Neural cell (in vitro differentiated cells): Measurements from ENCODE around the gene IGF2BP3. TPM values are rescaled to one million over a fixed set of nuclear protein-coding genes. Genes with fewer than 3 reads are reported as not detected.

Experiments used
- H2AFZ ChIP-seq: fragments of 200-600, 300-800 bp; sonication (generic), shearing (Covaris generic); 2 replicates; pipeline ENCODE4 v1.6.0; 2014; ENCODE audit warnings: low read depth, mild to moderate bottlenecking, antibody characterized with exemption, low read length, moderate library complexity
- H3F3A ChIP-seq: fragments of 200-600 bp; shearing (Covaris generic); 2 replicates; pipeline ENCODE4 v1.6.1; 2016; ENCODE audit warnings: mild to moderate bottlenecking, moderate library complexity, mixed read lengths, antibody characterized with exemption, low read length; ENCODE audit not compliant: insufficient read depth, poor library complexity, severe bottlenecking
- H3K27ac ChIP-seq: fragments of 200-600, 300-800 bp; sonication (generic), shearing (Covaris generic); 2 replicates; pipeline ENCODE4 v1.5.1; 2014; ENCODE audit warnings: mild to moderate bottlenecking, low read length, moderate library complexity
- H3K27me3 ChIP-seq: fragments of 300-800, 200-600 bp; sonication (generic), shearing (Covaris generic); 2 replicates; pipeline ENCODE4 v1.6.0; 2014; ENCODE audit warnings: mild to moderate bottlenecking, low read depth, low read length, moderate library complexity; ENCODE audit not compliant: insufficient read depth
- H3K36me3 ChIP-seq: fragments of 300-800, 200-600 bp; sonication (generic), shearing (Covaris generic); 2 replicates; pipeline ENCODE4 v1.5.1; 2014; ENCODE audit warnings: mild to moderate bottlenecking, antibody characterized with exemption, low read length, moderate library complexity; ENCODE audit not compliant: insufficient read depth
- H3K4me2 ChIP-seq: fragments of 300-800, 200-600 bp; sonication (generic), shearing (Covaris generic); 2 replicates; pipeline ENCODE4 v1.6.0; 2014; ENCODE audit warnings: mild to moderate bottlenecking, low read length
- H3K4me3 ChIP-seq: fragments of 300-800, 200-600 bp; sonication (generic), shearing (Covaris generic); 2 replicates; pipeline ENCODE4 v1.5.1; 2014; ENCODE audit warnings: mild to moderate bottlenecking, low read length, moderate library complexity
- H3K79me2 ChIP-seq: fragments of 200-600 bp; shearing (Covaris generic); replicated peaks from 2 replicates; pipeline ENCODE4 v1.6.0; 2014; ENCODE audit warnings: mild to moderate bottlenecking, low read length, moderate library complexity; ENCODE audit not compliant: insufficient read depth
- H3K9ac ChIP-seq: fragments of 300-800, 200-600 bp; sonication (generic), shearing (Covaris generic); 2 replicates; pipeline ENCODE4 v1.6.1; 2016; ENCODE audit warnings: mild to moderate bottlenecking, low read length, mixed read lengths
- H3K9me2 ChIP-seq: fragments of 200-600 bp; shearing (Covaris generic); 2 replicates; pipeline ENCODE4 v1.6.1; 2016; ENCODE audit warnings: mild to moderate bottlenecking, low read length, mixed read lengths; ENCODE audit not compliant: insufficient read depth
- H3K9me3 ChIP-seq: fragments of 200-600, 300-800 bp; sonication (generic), shearing (Covaris generic); 2 replicates; pipeline ENCODE4 v1.6.1; 2016; ENCODE audit warnings: mild to moderate bottlenecking, mixed run types, low read length, moderate library complexity, mixed read lengths
- H4K20me1 ChIP-seq: fragments of 200-600 bp; shearing (Covaris generic); 2 replicates; pipeline ENCODE4 v1.6.1; 2016; ENCODE audit warnings: mild to moderate bottlenecking, mixed run types; ENCODE audit not compliant: insufficient read depth
- EP300 ChIP-seq: fragments of 450-650 bp; conservative IDR thresholded peaks from 2 replicates; pipeline ENCODE4 v1.6.1; 2014; ENCODE audit warnings: antibody characterized with exemption, mild to moderate bottlenecking, moderate library complexity; ENCODE audit not compliant: poor library complexity, severe bottlenecking
- EZH2 ChIP-seq: fragments of 200-600, 300-800 bp; shearing (Covaris generic), sonication (generic); IDR thresholded peaks from 2 replicates; pipeline ENCODE4 v1.6.1; 2014; ENCODE audit warnings: antibody characterized with exemption, low read length, borderline replicate concordance, mild to moderate bottlenecking; ENCODE audit not compliant: insufficient read depth, poor library complexity, severe bottlenecking
- MXI1 ChIP-seq: fragments of 450-650 bp; conservative IDR thresholded peaks from 2 replicates; pipeline ENCODE4 v1.6.1; 2014; ENCODE audit warnings: antibody characterized with exemption, mild to moderate bottlenecking; ENCODE audit not compliant: poor library complexity, severe bottlenecking
- POLR2AphosphoS5 ChIP-seq: IDR thresholded peaks from 2 replicates; pipeline ENCODE4 v1.6.1; 2012
- RAD21 ChIP-seq: fragments of 450-650 bp; conservative IDR thresholded peaks from 2 replicates; pipeline ENCODE4 v1.6.1; 2014; ENCODE audit warnings: antibody characterized with exemption, mild to moderate bottlenecking, moderate library complexity
- SMC3 ChIP-seq: fragments of 450-650 bp; conservative IDR thresholded peaks from 2 replicates; pipeline ENCODE4 v1.6.1; 2014; ENCODE audit warnings: antibody characterized with exemption, mild to moderate bottlenecking, moderate library complexity; ENCODE audit not compliant: poor library complexity
- TAF1 ChIP-seq: IDR thresholded peaks from 2 replicates; pipeline ENCODE4 v1.6.1; 2012; ENCODE audit warnings: low read depth
- polyA plus RNA-seq: library from polyadenylated mRNA; depleted of rRNA; stranded (reverse); fragments of >200 nt; gene quantifications from 2 replicates; pipeline ENCODE4 v1.2.3, GENCODE V29; 2014
- TF ChIP-seq, protein P1 (sequence below): fragments of 450-650 bp; IDR thresholded peaks from 2 replicates; pipeline ENCODE4 v1.5.1; 2014; ENCODE audit warnings: antibody characterized with exemption, mild to moderate bottlenecking, moderate library complexity; ENCODE audit not compliant: poor library complexity, severe bottlenecking
- TF ChIP-seq, protein P2 (sequence below): IDR thresholded peaks from 2 replicates; pipeline ENCODE4 v1.6.1; 2012; ENCODE audit warnings: borderline replicate concordance

IGF2BP3 gene
- polyA plus RNA-seq, 1 donor from 2014 or later, result 29.6 TPM

DNA sequence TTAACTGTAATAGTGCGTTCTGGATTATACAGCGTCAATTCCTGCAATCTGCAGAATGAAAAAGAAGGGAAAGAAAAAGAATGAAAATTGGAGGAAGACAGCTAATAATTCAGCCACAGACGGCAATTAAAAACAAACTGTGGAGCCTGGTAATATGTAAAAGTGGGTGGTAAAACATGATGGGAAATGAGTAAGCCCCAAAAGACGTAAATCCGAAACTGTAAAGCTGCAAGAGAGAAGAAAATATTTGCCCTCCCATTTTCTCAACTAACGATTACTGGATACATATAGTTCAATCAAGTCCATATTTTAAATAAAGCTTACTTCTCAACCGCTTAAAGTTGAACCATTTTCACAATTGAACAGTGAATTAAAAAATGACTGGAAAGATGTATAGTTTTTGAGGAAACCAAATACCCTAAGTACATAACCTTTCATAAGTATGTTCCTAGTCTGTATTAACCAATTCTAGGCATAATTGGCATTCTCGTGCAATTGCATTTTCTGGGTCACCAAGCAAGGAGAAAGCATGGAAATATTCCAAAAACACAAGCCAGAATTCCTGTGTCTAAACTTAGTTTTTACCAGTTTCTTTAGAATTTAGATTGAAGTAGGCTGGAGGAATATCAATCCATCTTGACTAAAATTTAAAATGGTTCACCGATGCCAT lies 126.3 kb downstream of the IGF2BP3 start:
- H3K9me3 ChIP-seq, result no peaks in the 10 kb centered on the region
- H3K27me3 ChIP-seq, result no peaks in the 10 kb centered on the region
- TF ChIP-seq EP300 (no peak), TAF1 (no peak), POLR2AphosphoS5 (no peak), RAD21 (no peak), SMC3 (no peak), EZH2 (no peak), MXI1 (no peak)
- TF ChIP-seq, protein P1, sequence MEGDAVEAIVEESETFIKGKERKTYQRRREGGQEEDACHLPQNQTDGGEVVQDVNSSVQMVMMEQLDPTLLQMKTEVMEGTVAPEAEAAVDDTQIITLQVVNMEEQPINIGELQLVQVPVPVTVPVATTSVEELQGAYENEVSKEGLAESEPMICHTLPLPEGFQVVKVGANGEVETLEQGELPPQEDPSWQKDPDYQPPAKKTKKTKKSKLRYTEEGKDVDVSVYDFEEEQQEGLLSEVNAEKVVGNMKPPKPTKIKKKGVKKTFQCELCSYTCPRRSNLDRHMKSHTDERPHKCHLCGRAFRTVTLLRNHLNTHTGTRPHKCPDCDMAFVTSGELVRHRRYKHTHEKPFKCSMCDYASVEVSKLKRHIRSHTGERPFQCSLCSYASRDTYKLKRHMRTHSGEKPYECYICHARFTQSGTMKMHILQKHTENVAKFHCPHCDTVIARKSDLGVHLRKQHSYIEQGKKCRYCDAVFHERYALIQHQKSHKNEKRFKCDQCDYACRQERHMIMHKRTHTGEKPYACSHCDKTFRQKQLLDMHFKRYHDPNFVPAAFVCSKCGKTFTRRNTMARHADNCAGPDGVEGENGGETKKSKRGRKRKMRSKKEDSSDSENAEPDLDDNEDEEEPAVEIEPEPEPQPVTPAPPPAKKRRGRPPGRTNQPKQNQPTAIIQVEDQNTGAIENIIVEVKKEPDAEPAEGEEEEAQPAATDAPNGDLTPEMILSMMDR, result no peak
- TF ChIP-seq, protein P2, sequence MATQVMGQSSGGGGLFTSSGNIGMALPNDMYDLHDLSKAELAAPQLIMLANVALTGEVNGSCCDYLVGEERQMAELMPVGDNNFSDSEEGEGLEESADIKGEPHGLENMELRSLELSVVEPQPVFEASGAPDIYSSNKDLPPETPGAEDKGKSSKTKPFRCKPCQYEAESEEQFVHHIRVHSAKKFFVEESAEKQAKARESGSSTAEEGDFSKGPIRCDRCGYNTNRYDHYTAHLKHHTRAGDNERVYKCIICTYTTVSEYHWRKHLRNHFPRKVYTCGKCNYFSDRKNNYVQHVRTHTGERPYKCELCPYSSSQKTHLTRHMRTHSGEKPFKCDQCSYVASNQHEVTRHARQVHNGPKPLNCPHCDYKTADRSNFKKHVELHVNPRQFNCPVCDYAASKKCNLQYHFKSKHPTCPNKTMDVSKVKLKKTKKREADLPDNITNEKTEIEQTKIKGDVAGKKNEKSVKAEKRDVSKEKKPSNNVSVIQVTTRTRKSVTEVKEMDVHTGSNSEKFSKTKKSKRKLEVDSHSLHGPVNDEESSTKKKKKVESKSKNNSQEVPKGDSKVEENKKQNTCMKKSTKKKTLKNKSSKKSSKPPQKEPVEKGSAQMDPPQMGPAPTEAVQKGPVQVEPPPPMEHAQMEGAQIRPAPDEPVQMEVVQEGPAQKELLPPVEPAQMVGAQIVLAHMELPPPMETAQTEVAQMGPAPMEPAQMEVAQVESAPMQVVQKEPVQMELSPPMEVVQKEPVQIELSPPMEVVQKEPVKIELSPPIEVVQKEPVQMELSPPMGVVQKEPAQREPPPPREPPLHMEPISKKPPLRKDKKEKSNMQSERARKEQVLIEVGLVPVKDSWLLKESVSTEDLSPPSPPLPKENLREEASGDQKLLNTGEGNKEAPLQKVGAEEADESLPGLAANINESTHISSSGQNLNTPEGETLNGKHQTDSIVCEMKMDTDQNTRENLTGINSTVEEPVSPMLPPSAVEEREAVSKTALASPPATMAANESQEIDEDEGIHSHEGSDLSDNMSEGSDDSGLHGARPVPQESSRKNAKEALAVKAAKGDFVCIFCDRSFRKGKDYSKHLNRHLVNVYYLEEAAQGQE, result no peak
- no peaks in the 10 kb centered on the region for H3K9me2 ChIP-seq
- no peaks in the 10 kb centered on the region for H3K79me2 ChIP-seq
- no peaks in the 10 kb centered on the region for H3F3A ChIP-seq
- H4K20me1 ChIP-seq, result no peaks in the 10 kb centered on the region
- no peak overlapping the region for H3K9ac ChIP-seq
- H3K4me3 ChIP-seq, result no peak overlapping the region
- peaks cover 4% of the 10 kb centered on the region for H3K36me3 ChIP-seq
- no peak overlapping the region for H2AFZ ChIP-seq
- H3K27ac ChIP-seq, result no peak overlapping the region
- no peak overlapping the region for H3K4me2 ChIP-seq

DNA sequence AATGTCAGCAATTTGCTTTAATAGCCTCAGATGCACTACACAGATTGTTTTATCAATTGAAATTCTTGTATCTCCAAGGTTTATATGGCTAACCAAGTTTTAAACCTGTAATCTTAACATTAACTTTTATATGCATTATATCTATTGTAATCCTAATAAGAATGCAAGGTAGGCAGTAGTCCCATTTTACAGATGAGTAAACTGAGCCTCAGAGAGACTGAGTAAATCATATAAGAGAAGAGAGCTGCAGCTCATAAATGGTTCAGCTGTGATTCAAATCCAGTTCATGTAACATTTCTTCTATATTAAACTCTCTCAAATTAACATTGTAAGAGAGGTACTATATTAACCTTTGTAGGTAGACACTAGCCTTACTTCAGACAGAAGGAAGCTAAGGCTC lies 127.2 kb downstream of the IGF2BP3 start:
- no peaks in the 10 kb centered on the region for H3K27me3 ChIP-seq
- H3K9ac ChIP-seq, result no peak overlapping the region
- no peak overlapping the region for H2AFZ ChIP-seq
- no peaks in the 10 kb centered on the region for H3K9me2 ChIP-seq
- no peak overlapping the region for H3K27ac ChIP-seq
- H3K4me2 ChIP-seq, result no peak overlapping the region
- no peak for TF ChIP-seq POLR2AphosphoS5
- TF ChIP-seq RAD21, result no peak
- TF ChIP-seq, protein P2, result no peak
- no peak for TF ChIP-seq EZH2
- no peak for TF ChIP-seq EP300
- H3F3A ChIP-seq, result no peaks in the 10 kb centered on the region
- H4K20me1 ChIP-seq, result no peaks in the 10 kb centered on the region
- H3K79me2 ChIP-seq, result no peaks in the 10 kb centered on the region
- no peak overlapping the region for H3K4me3 ChIP-seq
- H3K36me3 ChIP-seq, result peaks cover 4% of the 10 kb centered on the region
- H3K9me3 ChIP-seq, result no peaks in the 10 kb centered on the region
